Measurements from ENCODE around the gene RPS6KA5. TPM values are rescaled to one million over a fixed set of nuclear protein-coding genes. Genes with fewer than 3 reads are reported as not detected.

Gene RPS6KA5
- total RNA-seq, 2 experiments from 2014 or later = 28.0 to 29.8 TPM

- CTCF ChIA-PET = no interaction called here
Observed at GRCh38 chr14:90911121-90911520, 149.3 kb downstream of the RPS6KA5 start.

DNA sequence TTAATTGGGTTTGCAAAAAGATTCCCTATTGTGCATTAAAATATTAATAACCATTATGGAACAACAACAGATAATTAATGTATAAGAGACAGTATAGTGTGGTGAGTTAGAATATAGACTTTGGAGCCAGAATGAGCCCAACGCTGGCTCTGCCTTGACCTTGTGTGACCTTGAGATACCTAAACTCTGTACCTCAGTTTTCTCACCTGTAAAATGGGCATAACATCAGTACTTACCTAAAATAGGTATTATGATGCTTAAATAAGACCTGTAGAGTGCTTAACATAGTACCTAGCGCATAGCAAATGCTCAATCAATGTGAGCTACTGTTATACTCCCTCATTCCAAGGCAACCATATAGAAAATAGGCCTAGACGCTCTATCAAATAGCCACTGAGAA, 153.3 kb downstream of the RPS6KA5 start:
- Mint-ChIP-seq H3K27ac (no peak overlapping the region), H3K4me1 (ENCODE audit: low read depth) (no peaks in the 10 kb centered on the region), H3K27me3 (no peaks in the 10 kb centered on the region), H3K36me3 (ENCODE audit: low read depth) (peaks cover 34% of the 10 kb centered on the region), H3K9me3 (no peaks in the 10 kb centered on the region), H3K4me3 (no peak overlapping the region)
- no peaks in the 10 kb centered on the region for H3K9me3 ChIP-seq (ENCODE audit: control insufficient read depth in 1 of 2, insufficient read depth in 1 of 2, low read length in 2 of 2)
- intact Hi-C loops (cut with DNase I, micrococcal nuclease) = no loop called here
- H3K27ac ChIP-seq (ENCODE audit: low read depth in 1 of 2, low read length in 2 of 2) = no peak overlapping the region
- H3K36me3 ChIP-seq (ENCODE audit: insufficient read depth, low read length) = no peaks in the 10 kb centered on the region
- ChIA-PET CTCF (no interaction called here), POLR2A (no interaction called here)
- no peaks in the 10 kb centered on the region for H3K4me1 ChIP-seq (ENCODE audit: insufficient read depth, low read length)
- H3K27me3 ChIP-seq (ENCODE audit: control insufficient read depth in 1 of 2, insufficient read depth in 2 of 2, low read length in 2 of 2) = no peaks in the 10 kb centered on the region
- DNase-seq (no peak), ATAC-seq (ENCODE audit: poor library complexity) (no peak)
- no peak overlapping the region for H3K4me3 ChIP-seq (ENCODE audit: low read length)
- TF ChIP-seq, protein P1, sequence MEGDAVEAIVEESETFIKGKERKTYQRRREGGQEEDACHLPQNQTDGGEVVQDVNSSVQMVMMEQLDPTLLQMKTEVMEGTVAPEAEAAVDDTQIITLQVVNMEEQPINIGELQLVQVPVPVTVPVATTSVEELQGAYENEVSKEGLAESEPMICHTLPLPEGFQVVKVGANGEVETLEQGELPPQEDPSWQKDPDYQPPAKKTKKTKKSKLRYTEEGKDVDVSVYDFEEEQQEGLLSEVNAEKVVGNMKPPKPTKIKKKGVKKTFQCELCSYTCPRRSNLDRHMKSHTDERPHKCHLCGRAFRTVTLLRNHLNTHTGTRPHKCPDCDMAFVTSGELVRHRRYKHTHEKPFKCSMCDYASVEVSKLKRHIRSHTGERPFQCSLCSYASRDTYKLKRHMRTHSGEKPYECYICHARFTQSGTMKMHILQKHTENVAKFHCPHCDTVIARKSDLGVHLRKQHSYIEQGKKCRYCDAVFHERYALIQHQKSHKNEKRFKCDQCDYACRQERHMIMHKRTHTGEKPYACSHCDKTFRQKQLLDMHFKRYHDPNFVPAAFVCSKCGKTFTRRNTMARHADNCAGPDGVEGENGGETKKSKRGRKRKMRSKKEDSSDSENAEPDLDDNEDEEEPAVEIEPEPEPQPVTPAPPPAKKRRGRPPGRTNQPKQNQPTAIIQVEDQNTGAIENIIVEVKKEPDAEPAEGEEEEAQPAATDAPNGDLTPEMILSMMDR (IDR thresholded peaks at IDR 0.05) = no peak

More at GRCh38 chr14:90911121-90911520, 149.3 kb downstream of the RPS6KA5 start:
- Histone ChIP-seq H3K9me3 (ENCODE audit: control insufficient read depth in 1 of 2, insufficient read depth in 1 of 2, low read length in 2 of 2) (no peaks in the 10 kb centered on the region), H3K4me1 (ENCODE audit: insufficient read depth, low read length) (no peaks in the 10 kb centered on the region), H3K27me3 (ENCODE audit: control insufficient read depth in 1 of 2, insufficient read depth in 2 of 2, low read length in 2 of 2) (no peaks in the 10 kb centered on the region), H3K4me3 (ENCODE audit: low read length) (no peak overlapping the region), H3K36me3 (ENCODE audit: insufficient read depth, low read length) (no peaks in the 10 kb centered on the region), H3K27ac (ENCODE audit: low read depth in 1 of 2, low read length in 2 of 2) (no peak overlapping the region)
- ATAC-seq (ENCODE audit: poor library complexity) (no peak), DNase-seq (no peak)
- POLR2A ChIA-PET = no interaction called here
- Mint-ChIP-seq H3K27ac (no peak overlapping the region), H3K9me3 (no peaks in the 10 kb centered on the region), H3K4me1 (ENCODE audit: low read depth) (peaks cover 8% of the 10 kb centered on the region), H3K36me3 (ENCODE audit: low read depth) (peaks cover 28% of the 10 kb centered on the region), H3K4me3 (no peak overlapping the region), H3K27me3 (no peaks in the 10 kb centered on the region)
- intact Hi-C loops (cut with DNase I, micrococcal nuclease) = no loop called here
- TF ChIP-seq, protein P1 (IDR thresholded peaks at IDR 0.05) = no peak

DNA sequence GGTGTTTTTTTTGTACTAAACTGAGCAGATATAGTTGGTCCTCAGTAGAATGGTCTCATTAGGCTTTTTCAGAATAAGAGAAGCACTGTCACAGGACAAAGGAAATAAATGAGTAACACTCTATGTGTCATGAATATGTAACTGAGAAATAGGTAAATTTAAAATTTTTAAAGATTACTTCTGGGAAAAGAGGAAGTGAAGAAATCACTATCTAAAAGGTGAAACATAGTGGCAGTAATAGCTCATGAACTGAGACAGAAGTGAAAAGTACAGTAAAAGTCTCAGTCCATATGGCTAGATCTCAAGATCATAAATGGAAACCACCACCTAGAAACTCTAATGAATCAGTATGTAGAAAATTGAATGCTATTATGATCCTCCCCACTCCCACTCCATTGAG, 154.9 kb downstream of the RPS6KA5 start:
- intact Hi-C loops (cut with DNase I, micrococcal nuclease) = no loop called here
- no peak for ATAC-seq (ENCODE audit: poor library complexity)
- CTCF ChIA-PET = interaction anchor here (5.2 kb wide), 1 partner anchor 269 kb away, joined by 103 read pairs; no protein-coding TSS in a partner anchor
- POLR2A ChIA-PET = interaction anchor here (0.6 kb wide), 1 partner anchor 268 kb away, joined by 3 read pairs; no protein-coding TSS in a partner anchor
- Histone ChIP-seq H3K27me3 (ENCODE audit: control insufficient read depth in 1 of 2, insufficient read depth in 2 of 2, low read length in 2 of 2) (no peaks in the 10 kb centered on the region), H3K4me1 (ENCODE audit: insufficient read depth, low read length) (no peaks in the 10 kb centered on the region), H3K27ac (ENCODE audit: low read depth in 1 of 2, low read length in 2 of 2) (no peak overlapping the region), H3K9me3 (ENCODE audit: control insufficient read depth in 1 of 2, insufficient read depth in 1 of 2, low read length in 2 of 2) (no peaks in the 10 kb centered on the region), H3K36me3 (ENCODE audit: insufficient read depth, low read length) (peaks cover under 1% of the 10 kb centered on the region), H3K4me3 (ENCODE audit: low read length) (no peak overlapping the region)
- no peak for DNase-seq
- H3K4me3 Mint-ChIP-seq = no peak overlapping the region
- H3K27me3 Mint-ChIP-seq = no peaks in the 10 kb centered on the region
- no peaks in the 10 kb centered on the region for H3K9me3 Mint-ChIP-seq
- TF ChIP-seq, protein P1 (IDR thresholded peaks at IDR 0.05) = no peak
- H3K36me3 Mint-ChIP-seq (ENCODE audit: low read depth) = peaks cover 26% of the 10 kb centered on the region
- H3K4me1 Mint-ChIP-seq (ENCODE audit: low read depth) = no peaks in the 10 kb centered on the region
- no peak overlapping the region for H3K27ac Mint-ChIP-seq
